GM23248 (cell line): Measurements from ENCODE around the gene GIGYF2. TPM values are rescaled to one million over a fixed set of nuclear protein-coding genes. Genes with fewer than 3 reads are reported as not detected.

Source experiments
- DNase-seq: peaks from one replicate; pipeline ENCODE4 v3.0.0-alpha.2; 2015
- H2AFZ ChIP-seq: fragments of 200-600 bp; sonication (generic); 2 replicates; pipeline ENCODE4 v1.6.1; 2016; ENCODE audit warnings: antibody characterized with exemption
- H3F3A ChIP-seq: fragments of 200-600 bp; sonication (generic); 2 replicates; pipeline ENCODE4 v1.6.1; 2016; ENCODE audit warnings: mild to moderate bottlenecking, antibody characterized with exemption, mixed run types; ENCODE audit not compliant: insufficient read depth
- H3K27ac ChIP-seq: fragments of 200-600 bp; sonication (generic); 2 replicates; pipeline ENCODE4 v1.5.1; 2016; ENCODE audit warnings: mild to moderate bottlenecking
- H3K27me3 ChIP-seq: fragments of 200-600 bp; sonication (generic); replicated peaks from 2 replicates; pipeline ENCODE4 v1.6.1; 2016; ENCODE audit warnings: mild to moderate bottlenecking; ENCODE audit not compliant: insufficient read depth
- H3K36me3 ChIP-seq: fragments of 200-600 bp; sonication (generic); 2 replicates; pipeline ENCODE4 v1.6.1; 2016; ENCODE audit warnings: low read depth, mild to moderate bottlenecking
- H3K4me1 ChIP-seq: fragments of 200-600 bp; sonication (generic); 2 replicates; pipeline ENCODE4 v1.6.1; 2016; ENCODE audit warnings: mild to moderate bottlenecking; ENCODE audit not compliant: insufficient read depth
- H3K4me2 ChIP-seq: fragments of 200-600 bp; sonication (generic); one replicate; pipeline ENCODE4 v1.6.1; 2016; ENCODE audit warnings: mild to moderate bottlenecking; ENCODE audit not compliant: unreplicated experiment
- H3K4me3 ChIP-seq: fragments of 200-600 bp; sonication (generic); 2 replicates; pipeline ENCODE4 v1.5.1; 2016; ENCODE audit warnings: mild to moderate bottlenecking
- H3K79me2 ChIP-seq: fragments of 200-600 bp; sonication (generic); 2 replicates; pipeline ENCODE4 v1.6.1; 2016; ENCODE audit warnings: mild to moderate bottlenecking; ENCODE audit not compliant: insufficient read depth
- H3K9ac ChIP-seq: fragments of 200-600 bp; sonication (generic); 2 replicates; pipeline ENCODE4 v1.6.1; 2016; ENCODE audit warnings: mild to moderate bottlenecking
- H3K9me2 ChIP-seq: fragments of 200-600 bp; sonication (generic); 2 replicates; pipeline ENCODE4 v1.6.1; 2016; ENCODE audit warnings: mixed run types, mild to moderate bottlenecking, moderate library complexity; ENCODE audit not compliant: insufficient read depth
- H3K9me3 ChIP-seq: fragments of 200-600 bp; sonication (generic); one replicate; pipeline ENCODE4 v1.6.1; 2017; ENCODE audit warnings: low read depth
- H4K20me1 ChIP-seq: fragments of 200-600 bp; sonication (generic); 2 replicates; pipeline ENCODE4 v1.6.0; 2016; ENCODE audit not compliant: insufficient read depth
- EZH2 ChIP-seq: fragments of 200-600 bp; sonication (generic); IDR thresholded peaks from 2 replicates; pipeline ENCODE4 v1.6.1; 2018; ENCODE audit warnings: antibody characterized with exemption, mild to moderate bottlenecking; ENCODE audit not compliant: insufficient read depth, poor library complexity, severe bottlenecking
- EZH2phosphoT487 ChIP-seq: fragments of 200-600 bp; sonication (generic); IDR thresholded peaks from 2 replicates; pipeline ENCODE4 v1.6.1; 2018; ENCODE audit warnings: antibody characterized with exemption, moderate library complexity, mild to moderate bottlenecking, low read depth; ENCODE audit not compliant: insufficient read depth
- WGBS, 2 experiments: methylation state at CpG; one replicate each; pipeline ENCODE4 v1.1.6; 2015 to 2017; ENCODE audit warnings: low lambda C conversion rate in 2 of 2, low coverage in 1 of 2; ENCODE audit errors: missing lambda C conversion rate in 2 of 2; 5-methylcytosine and 5-hydroxymethylcytosine counted together
- in situ Hi-C: fragments of 300-500 bp; cut with MboI; formaldehyde crosslinking; loops from 2 replicates; pipeline ENCODE4 v1.15.0; 2020
- polyA plus RNA-seq: library from polyadenylated mRNA; unstranded; fragments of >200 nt; fragmentation: Nextera tagmentation; extraction: Ambion mirVana; gene quantifications from 2 replicates; pipeline ENCODE4 v1.2.1, GENCODE V29; 2016
- total RNA-seq: library from RNA; depleted of rRNA; stranded (reverse); fragments of >200 nt; shearing (Covaris generic); gene quantifications from 2 replicates; pipeline ENCODE4 v1.2.3, GENCODE V29; 2014

The GIGYF2 gene
- total and polyA plus RNA-seq, 2 experiments from 2014 or later = 27.2 to 35.2 TPM

DNA sequence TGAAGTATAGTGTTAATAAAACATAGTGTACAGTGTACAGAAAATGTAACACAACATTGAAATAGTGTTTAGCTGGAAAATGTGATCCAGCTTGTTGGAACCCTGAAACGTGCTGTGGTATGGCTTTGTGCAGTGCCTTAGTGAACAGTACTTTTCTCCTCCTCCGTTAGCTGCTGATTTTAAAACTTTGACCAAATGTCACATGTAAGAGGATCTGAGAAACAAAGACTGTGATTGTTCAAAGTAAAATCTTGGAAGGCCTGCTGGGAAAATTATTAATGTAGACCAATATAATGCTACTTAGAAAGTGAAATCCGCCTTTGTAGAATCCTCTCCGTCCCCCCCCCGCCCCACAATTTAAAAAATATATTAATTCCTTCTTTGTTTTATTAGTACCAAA lies 80.1 kb downstream of the GIGYF2 start:
- no peak overlapping the region for H3K9ac ChIP-seq
- H4K20me1 ChIP-seq = no peaks in the 10 kb centered on the region
- no peaks in the 10 kb centered on the region for H3K36me3 ChIP-seq
- TF ChIP-seq EZH2phosphoT487 = no peak
- TF ChIP-seq EZH2 = no peak
- no peaks in the 10 kb centered on the region; the same call in 1 of the 2 replicates for H3F3A ChIP-seq
- no peak overlapping the region for H2AFZ ChIP-seq
- H3K9me2 ChIP-seq = no peaks in the 10 kb centered on the region
- no peak overlapping the region for H3K4me2 ChIP-seq
- no peak overlapping the region for H3K4me3 ChIP-seq
- H3K4me1 ChIP-seq = no peaks in the 10 kb centered on the region
- in situ Hi-C loops = no loop called here
- no peaks in the 10 kb centered on the region for H3K27me3 ChIP-seq
- no peak for DNase-seq
- 87 to 98% methylated on average over 5 of the region's 5 CpGs for WGBS, 2 experiments
- H3K79me2 ChIP-seq = peaks cover under 1% of the 10 kb centered on the region; the same call in 1 of the 2 replicates
- no peaks in the 10 kb centered on the region for H3K9me3 ChIP-seq
- no peak overlapping the region for H3K27ac ChIP-seq

DNA sequence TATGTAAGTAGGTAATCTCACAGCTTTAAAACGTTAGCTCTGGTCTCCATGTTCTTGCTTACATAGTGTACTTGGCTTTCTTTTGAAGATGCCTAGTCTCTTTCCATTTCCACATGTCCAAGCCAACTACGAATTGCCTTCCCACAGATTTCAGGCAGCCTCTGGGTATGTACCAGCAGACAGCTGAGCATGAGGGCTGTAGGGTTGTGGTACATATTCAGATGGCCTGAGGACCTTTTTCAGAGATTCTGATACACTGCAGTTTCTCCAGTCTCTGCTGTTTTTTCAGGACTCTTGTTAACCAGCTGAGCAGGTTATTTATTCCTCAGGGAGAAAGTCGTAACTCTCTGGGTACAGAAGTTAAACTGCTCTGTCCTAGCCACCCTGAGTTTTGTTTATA lies 82.3 kb downstream of the GIGYF2 start:
- H2AFZ ChIP-seq = no peak overlapping the region
- no peaks in the 10 kb centered on the region; the same call in 1 of the 2 replicates for H3F3A ChIP-seq
- no peak overlapping the region for H3K4me3 ChIP-seq
- H3K79me2 ChIP-seq = no peaks in the 10 kb centered on the region
- TF ChIP-seq EZH2 (no peak), EZH2phosphoT487 (no peak)
- no peaks in the 10 kb centered on the region for H4K20me1 ChIP-seq
- no peaks in the 10 kb centered on the region for H3K36me3 ChIP-seq
- no peak overlapping the region for H3K4me2 ChIP-seq
- DNase-seq = no peak
- no peaks in the 10 kb centered on the region for H3K9me2 ChIP-seq
- no peak overlapping the region for H3K27ac ChIP-seq
- no peaks in the 10 kb centered on the region for H3K9me3 ChIP-seq
- no peak overlapping the region for H3K9ac ChIP-seq
- no peaks in the 10 kb centered on the region for H3K27me3 ChIP-seq
- no peaks in the 10 kb centered on the region for H3K4me1 ChIP-seq
- WGBS, 2 experiments = 81 to 87% methylated on average over 3 of the region's 3 CpGs
- in situ Hi-C loops = no loop called here

DNA sequence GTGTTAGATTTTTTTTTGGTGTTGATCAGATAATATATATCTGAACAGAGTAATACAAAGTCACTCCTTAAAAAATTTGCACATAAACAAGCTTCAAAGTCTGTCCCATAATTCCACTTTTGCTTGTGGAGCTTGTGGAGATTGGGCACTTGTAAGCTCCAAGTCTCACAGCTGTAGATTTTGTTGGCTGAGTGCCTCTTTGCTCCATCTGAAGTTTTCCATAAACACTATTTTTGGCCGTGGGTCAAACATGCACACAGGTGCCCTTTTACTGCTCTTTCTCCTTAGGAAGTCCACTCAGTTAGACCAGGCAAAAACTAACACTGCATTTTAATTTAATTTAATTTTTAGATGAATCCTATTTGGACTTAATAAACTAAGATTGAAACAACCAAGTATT lies 82.8 kb downstream of the GIGYF2 start:
- in situ Hi-C loops = no loop called here
- Histone ChIP-seq H3K9ac (no peak overlapping the region), H3K4me2 (no peak overlapping the region)

DNA sequence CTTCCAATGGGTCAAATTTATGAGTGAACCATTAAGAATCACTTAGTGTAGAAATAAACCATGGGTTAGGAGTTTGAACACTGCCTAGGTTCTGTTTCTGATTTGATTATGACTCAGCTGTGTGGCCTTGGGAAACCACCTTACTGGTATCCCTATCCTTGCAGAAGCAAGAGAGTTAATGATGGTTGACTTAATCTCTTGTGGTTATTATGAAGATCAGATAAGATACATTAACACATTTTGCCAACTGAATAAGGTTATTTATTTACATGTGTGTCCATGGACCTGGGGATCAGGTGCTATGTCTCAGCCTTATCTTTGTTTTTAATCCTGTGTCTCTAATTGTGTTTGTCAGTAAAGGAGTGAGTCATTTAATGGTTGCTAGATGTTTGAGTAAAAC lies 84.6 kb downstream of the GIGYF2 start:
- Histone ChIP-seq H3K36me3 (0 out of 2 replicates have a peak, but pooled peaks cover 4% of the 10 kb centered on the region), H3K27ac (no peak overlapping the region), H3K4me1 (no peaks in the 10 kb centered on the region), H4K20me1 (no peaks in the 10 kb centered on the region), H3F3A (no peaks in the 10 kb centered on the region; the same call in 1 of the 2 replicates), H3K9me3 (no peaks in the 10 kb centered on the region), H3K79me2 (no peaks in the 10 kb centered on the region), H3K4me2 (no peak overlapping the region), H2AFZ (no peak overlapping the region), H3K27me3 (no peaks in the 10 kb centered on the region), H3K4me3 (no peak overlapping the region), H3K9ac (no peak overlapping the region), H3K9me2 (no peaks in the 10 kb centered on the region)
- in situ Hi-C loops = no loop called here
- DNase-seq = peak; percentile 60
- no peak for TF ChIP-seq EZH2phosphoT487
- TF ChIP-seq EZH2 = no peak

More for the DNA sequence above, 82.8 kb downstream of the GIGYF2 start:
- no peak overlapping the region for H2AFZ ChIP-seq
- no peak overlapping the region for H3K4me3 ChIP-seq
- TF ChIP-seq EZH2phosphoT487 (no peak), EZH2 (no peak)
- H3K4me1 ChIP-seq = no peaks in the 10 kb centered on the region
- no peaks in the 10 kb centered on the region for H3K9me2 ChIP-seq
- no peaks in the 10 kb centered on the region for H4K20me1 ChIP-seq
- no peak overlapping the region for H3K27ac ChIP-seq
- no peaks in the 10 kb centered on the region; the same call in 1 of the 2 replicates for H3F3A ChIP-seq
- no peaks in the 10 kb centered on the region for H3K36me3 ChIP-seq
- H3K79me2 ChIP-seq = no peaks in the 10 kb centered on the region
- 20 to 26% methylated on average over 1 of the region's 1 CpG for WGBS, 2 experiments
- DNase-seq = no peak
- H3K9me3 ChIP-seq = no peaks in the 10 kb centered on the region
- H3K27me3 ChIP-seq = no peaks in the 10 kb centered on the region

DNA sequence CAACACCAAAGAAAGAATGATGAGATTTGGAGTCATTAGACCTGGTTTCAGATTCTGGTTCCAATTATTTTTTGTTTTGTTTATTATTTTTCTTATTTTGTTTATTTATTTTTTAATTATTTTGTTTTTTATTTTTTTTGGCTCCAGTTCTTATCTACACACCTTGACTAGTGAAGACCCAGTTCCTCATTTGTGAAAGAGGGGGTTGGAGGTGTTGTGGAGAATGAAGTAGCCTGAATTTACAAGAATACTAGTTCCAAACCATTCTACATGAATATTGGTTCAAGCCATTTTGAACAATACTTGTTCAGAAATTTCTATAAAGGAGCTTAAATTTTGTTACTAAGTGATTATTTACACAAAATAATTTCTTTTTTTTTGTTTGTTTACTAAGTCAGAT lies 86.1 kb downstream of the GIGYF2 start:
- H3F3A ChIP-seq = no peaks in the 10 kb centered on the region; the same call in 1 of the 2 replicates
- H4K20me1 ChIP-seq = no peaks in the 10 kb centered on the region
- no peak overlapping the region for H3K4me3 ChIP-seq
- no peak overlapping the region for H3K27ac ChIP-seq
- H2AFZ ChIP-seq = no peak overlapping the region
- H3K4me2 ChIP-seq = no peak overlapping the region
- H3K9me2 ChIP-seq = no peaks in the 10 kb centered on the region
- no peak for DNase-seq
- no peaks in the 10 kb centered on the region for H3K79me2 ChIP-seq
- TF ChIP-seq EZH2 (no peak), EZH2phosphoT487 (no peak)
- H3K9ac ChIP-seq = no peak overlapping the region
- peaks cover 17% of the 10 kb centered on the region for H3K36me3 ChIP-seq
- in situ Hi-C loops = no loop called here
- no peaks in the 10 kb centered on the region for H3K4me1 ChIP-seq
- H3K27me3 ChIP-seq = no peaks in the 10 kb centered on the region
- H3K9me3 ChIP-seq = no peaks in the 10 kb centered on the region
